GDM1 (cell line): Measurements from ENCODE around the gene CHD6.

ENCODE experiments used
- DNase-seq: peaks from one replicate; lab custom pipeline; 2025; lab: John Stamatoyannopoulos, UW

Gene CHD6

DNA sequence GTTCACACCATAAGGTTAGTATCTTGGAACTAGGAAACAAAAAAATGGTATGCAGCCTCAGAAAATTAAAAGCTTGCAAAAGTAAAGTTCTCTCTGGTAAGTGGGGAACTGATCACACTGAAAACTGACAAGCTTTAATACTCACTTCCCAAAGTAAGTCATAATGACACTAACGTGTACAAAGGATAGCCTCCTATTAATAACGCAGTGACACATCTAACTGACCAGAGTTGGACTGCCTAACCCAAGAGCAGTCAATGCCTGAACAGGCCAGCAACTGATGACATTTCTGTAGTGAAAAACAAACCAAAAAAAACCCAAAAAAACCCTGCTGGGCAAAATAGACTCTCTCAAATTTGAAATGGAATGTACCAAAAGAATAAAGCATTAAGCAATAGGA lies 30.7 kb downstream of the CHD6 start:
- no peak for DNase-seq

DNA sequence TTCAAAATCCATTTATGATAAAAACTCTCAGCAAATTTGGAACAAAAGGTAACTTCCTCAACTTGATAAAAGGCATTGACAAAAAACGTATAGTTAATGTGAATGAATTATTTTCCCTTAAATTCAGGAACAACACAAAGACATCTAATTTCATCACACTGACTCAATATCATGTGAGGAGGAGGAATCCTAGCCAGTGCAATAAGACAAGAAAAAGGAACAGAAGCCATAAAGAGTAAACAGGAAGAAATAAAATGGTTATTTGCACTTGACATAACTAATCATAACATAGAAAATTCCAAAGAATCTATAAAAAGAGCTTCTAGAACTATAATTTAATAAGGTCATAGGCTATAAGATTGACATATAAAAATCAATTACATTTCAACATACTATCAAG lies 31.4 kb downstream of the CHD6 start:
- no peak for DNase-seq

GRCh38 chr20:41580350-41580749 lies 37.8 kb downstream of the CHD6 start:
- no peak for DNase-seq

DNA sequence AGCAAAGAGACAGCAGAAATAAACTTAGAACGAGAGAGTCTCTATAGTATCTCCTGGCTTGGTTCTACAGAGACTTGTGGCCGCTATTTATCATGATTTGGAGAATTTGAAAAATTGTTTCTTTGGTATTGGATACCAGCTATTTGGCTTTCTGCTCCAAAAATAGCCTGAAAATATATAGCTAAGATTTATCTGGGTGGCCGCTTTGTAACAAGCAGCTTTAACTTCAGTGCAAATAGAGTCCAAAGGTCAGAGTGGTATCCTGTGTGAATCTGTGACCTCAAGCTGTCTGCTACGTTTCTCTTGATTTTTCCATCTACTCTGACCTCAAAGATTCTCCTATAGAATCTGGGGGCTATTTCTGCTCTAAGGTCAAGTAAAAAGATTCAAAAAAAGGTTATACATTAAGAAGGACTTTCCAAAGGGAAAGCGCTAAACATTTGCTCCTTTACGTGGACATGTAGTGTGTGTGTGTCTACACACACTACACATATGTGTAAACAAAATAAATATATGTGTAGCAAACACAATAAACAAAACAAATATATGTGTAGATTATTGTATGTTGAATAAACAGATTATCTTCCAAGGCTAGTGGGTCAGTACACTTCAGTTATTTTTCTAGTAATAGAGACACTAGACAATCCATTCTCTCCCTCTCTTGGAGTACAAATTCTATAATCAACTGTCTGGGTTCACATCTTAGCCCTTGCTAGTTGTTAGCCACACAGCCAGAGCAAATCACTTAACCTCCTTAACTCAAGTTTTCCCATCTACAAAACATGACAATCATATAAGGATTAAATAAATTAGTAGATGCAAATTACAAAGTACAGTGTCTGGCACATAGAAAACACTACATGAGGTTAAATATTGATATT lies 40.8 kb downstream of the CHD6 start:
- no peak for DNase-seq

DNA sequence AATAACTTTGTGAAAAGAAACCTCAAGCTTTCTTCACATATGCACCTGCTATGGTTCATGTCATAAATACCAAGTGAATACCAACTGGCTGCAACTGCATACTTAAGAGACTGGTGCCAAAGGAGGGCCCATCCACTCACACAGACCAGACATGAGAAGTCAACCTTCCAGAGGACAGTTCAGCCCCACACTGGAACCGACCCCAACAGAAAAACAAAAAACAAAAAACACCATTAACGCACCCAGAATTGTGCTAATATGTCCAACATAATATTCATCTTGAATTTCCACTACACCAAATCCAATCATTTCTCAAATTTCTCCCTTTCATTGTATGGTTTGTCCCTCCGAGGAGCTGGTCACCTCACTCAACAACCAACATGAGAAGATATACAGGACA lies 42.8 kb downstream of the CHD6 start:
- DNase-seq = no peak

DNA sequence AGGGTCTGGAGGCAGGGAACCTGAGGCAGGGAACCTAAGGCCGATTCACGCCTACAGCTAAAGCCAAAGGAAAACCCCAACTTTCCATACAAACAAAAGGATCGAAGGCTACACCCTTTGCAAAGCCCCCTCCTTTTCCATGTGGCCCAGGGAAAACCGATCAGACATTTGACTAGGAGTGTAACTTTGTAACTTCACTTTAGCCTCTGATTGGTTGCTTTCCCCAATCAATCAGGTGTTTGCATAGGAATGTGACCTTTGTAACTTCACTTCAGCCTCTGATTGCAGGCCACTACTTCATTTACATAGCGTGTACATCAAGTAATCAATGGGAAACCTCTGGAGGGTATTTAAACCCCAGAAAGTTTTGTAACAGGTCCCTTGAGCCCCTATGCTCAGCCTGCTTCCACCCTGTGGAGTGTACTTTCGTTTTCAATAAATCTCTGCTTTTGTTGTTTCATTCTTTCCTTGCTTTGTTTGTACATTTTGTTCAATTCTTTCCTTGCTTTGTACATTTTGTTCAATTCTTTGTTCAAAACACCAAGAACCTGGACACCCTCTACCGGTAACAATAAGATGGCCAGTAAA lies 43.3 kb downstream of the CHD6 start:
- DNase-seq = no peak

- no peak for DNase-seq
These were observed 44.2 kb downstream of the CHD6 start for GRCh38 chr20:41573955-41574354.

GRCh38 chr20:41572010-41572572 lies 46.1 kb downstream of the CHD6 start:
- DNase-seq = no peak

- DNase-seq = no peak
These were observed 47.2 kb downstream of the CHD6 start for GRCh38 chr20:41571006-41571405.

GRCh38 chr20:41570557-41570956 lies 47.6 kb downstream of the CHD6 start:
- DNase-seq = no peak

GRCh38 chr20:41567615-41568014 lies 50.6 kb downstream of the CHD6 start:
- no peak for DNase-seq

DNA sequence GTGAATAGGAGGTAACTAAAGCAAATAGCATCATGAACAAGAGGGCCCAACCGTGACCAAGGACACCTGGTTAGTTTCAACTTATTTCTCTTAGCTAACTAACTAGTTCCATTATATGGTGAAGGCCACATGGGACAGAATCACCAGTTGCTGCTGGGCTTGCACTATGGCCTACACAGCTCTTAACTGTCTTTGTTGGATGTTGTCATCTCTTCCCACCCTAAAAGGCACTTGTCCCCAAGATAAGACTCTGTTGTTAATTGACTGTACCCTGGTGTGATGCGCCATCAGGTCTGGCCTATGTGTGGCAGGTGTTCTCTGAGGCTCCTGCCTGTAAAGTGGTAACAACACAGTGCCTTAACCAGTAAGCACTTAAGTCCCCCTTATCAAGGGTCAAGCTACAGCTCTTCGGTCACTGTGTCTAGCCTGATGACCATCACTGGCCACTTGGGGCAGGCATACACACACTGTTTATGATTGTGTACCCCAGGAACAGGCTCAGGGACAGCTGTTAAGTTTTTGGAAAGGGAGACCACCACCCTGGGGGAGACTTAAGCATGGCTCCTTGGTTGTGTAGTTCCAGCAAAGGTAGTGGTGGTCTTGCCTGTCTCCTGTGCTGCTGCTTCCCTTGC lies 51.2 kb downstream of the CHD6 start:
- no peak for DNase-seq

DNA sequence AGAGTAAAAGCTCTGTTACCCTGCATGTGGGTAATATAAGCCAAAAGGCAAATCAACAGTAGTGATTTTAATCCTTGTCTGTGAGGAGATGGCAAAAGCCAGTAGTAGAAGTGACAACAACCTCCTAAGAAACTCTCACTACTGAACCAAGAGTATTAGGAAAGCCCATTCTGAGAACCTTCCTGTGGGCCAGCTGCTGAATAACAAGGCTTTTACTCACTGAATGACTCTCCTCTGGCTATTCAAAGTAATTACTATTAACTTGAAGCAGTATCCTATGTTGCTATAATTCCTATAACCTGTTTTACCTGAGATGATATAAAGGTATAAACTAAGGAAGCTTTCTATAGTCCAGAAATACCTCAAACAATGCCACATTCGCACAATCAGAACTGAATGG lies 55.1 kb downstream of the CHD6 start:
- DNase-seq = no peak

GRCh38 chr20:41560970-41561369 lies 57.2 kb downstream of the CHD6 start:
- no peak for DNase-seq

GRCh38 chr20:41559658-41560057 lies 58.5 kb downstream of the CHD6 start:
- DNase-seq = no peak

GRCh38 chr20:41553142-41553879 lies 64.9 kb downstream of the CHD6 start:
- no peak for DNase-seq

DNA sequence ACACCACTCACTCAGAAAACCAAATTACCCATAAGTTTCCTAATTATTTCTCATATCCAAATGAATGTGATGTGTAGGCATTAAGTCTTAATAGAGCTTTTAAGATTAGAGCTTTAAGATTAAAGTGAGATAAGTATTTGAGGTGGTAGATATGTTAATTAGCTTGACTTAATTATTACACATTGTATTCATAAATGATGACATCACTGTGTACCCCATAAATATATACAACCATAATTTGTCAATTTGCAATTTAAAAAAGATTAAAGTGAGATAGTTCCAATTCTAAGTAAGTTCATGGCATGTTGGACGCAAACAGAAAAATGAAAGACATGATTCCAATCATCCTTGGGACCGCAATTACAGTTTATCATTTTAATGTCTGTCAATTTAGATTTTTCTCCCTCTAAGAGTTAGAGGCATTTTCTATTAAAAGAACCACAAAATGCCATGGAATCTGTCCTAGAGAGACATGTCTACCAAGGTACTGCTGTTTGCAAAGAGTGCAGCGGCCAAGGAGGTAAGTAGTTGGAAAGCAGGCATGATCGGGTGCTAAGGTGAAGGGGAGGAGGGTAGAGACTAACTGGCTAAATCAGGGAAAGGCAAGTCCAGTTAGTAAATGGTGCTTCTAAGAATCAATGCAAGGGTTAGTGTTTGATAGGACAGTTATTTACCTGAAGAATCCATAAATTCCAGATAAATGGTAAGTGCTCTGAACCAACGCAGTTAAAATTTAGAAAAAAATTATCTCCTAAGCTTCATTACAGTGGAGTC lies 65.7 kb downstream of the CHD6 start:
- no peak for DNase-seq

DNA sequence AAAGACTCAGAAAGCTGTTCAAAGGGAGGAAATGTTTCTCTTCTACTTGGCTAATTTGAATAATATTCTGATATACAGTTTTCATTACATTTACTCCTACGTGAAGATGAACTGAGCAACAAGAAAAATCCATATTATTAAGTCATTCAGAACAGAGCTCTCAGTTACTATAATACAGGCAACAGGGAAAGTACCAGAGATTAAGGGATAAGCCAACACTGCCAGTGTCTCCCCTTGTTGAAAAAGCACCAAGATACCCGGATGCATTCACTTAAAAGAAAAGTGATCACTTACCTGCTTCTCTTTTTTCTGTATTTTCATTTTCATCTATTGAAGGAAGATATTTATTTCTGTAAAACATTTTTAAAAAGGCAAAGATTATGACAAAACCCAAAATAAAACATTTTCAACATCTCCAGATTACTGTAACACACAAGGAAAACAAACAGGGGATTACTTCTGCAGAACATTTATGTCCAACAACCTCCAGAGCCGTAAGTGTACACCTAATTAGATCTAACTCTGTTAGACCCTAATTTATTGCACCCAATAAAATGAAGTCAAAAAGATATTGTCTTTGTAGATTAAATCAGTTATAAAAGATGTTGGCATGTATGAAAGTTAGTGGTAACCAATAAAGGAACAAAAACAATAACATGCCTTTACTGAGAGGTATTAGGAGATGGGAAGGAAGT lies 67.0 kb downstream of the CHD6 start:
- no peak for DNase-seq

- DNase-seq = no peak
These were observed 71.0 kb downstream of the CHD6 start for GRCh38 chr20:41547221-41547620.

GRCh38 chr20:41546535-41546934 lies 71.6 kb downstream of the CHD6 start:
- DNase-seq = no peak

DNA sequence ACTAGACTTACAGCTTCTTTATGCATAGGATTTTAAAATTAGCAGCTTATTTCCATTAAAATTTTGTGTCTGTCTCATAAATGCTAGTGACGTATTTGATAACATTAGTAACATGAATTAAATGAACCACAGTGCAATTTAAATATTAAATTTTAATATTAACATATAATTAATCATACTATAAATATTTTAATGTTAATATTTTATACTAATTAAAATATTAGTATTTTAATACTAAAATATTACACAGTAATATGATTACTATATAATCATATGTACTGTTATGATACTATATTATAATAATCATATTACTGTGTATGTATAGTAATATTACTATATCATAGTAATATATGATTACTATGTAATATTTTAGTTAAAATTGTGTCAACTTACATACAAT lies 73.7 kb downstream of the CHD6 start:
- no peak for DNase-seq
